HEK293 (cell line): ENCODE data around the gene EPHA6.

Experiments used
- CTCF ChIA-PET: fragments of 350-600 bp; formaldehyde crosslinking; extraction: SDS; loops from one replicate; lab custom pipeline; 2021; ENCODE audit warnings: antibody characterized with exemption; lab: Yijun Ruan, JAX
- POLR2A ChIA-PET: fragments of 300-600 bp; formaldehyde crosslinking; extraction: SDS; loops from one replicate; lab custom pipeline; 2020; ENCODE audit warnings: antibody characterized with exemption, inconsistent platforms; lab: Yijun Ruan, JAX
- H3K27ac ChIP-seq: fragments of 200-500 bp; sonication (Bioruptor generic); 2 replicates; pipeline ENCODE4 v1.5.1; 2014; ENCODE audit warnings: low read depth, low read length, control low read depth, inconsistent platforms; ENCODE audit errors: extremely low read depth
- H3K36me3 ChIP-seq, 2 experiments: fragments of 200-500 bp in 1 of 2; sonication (Bioruptor generic) in 1 of 2; 1 replicate in 1 of 2; 2 replicates in 1 of 2; pipeline ENCODE4 v1.5.1; 2014 to 2017; ENCODE audit warnings: inconsistent platforms in 2 of 2, low read length in 2 of 2; ENCODE audit not compliant: control insufficient read depth in 2 of 2, insufficient read depth in 1 of 2
- H3K4me1 ChIP-seq: fragments of 200-500 bp; sonication (Bioruptor generic); 2 replicates; pipeline ENCODE4 v1.5.1; 2014; ENCODE audit warnings: mild to moderate bottlenecking, low read length, inconsistent platforms; ENCODE audit not compliant: control insufficient read depth, insufficient read depth
- H3K4me3 ChIP-seq: 2 replicates; pipeline ENCODE4 v1.5.1; 2011; ENCODE audit warnings: low read depth, mild to moderate bottlenecking, control low read depth, low read length, moderate library complexity
- H3K9me3 ChIP-seq: fragments of 200-500 bp; sonication (Bioruptor generic); 2 replicates; pipeline ENCODE4 v1.5.1; 2014; ENCODE audit warnings: low read depth, low read length, inconsistent platforms; ENCODE audit not compliant: control insufficient read depth, insufficient read depth
- GLI2 ChIP-seq: fragments of 450-650 bp; formaldehyde crosslinking; IDR thresholded peaks from 2 replicates; pipeline ENCODE4; 2017; ENCODE audit warnings: missing biosample characterization, missing genetic modification characterization, low read depth, borderline replicate concordance
- KLF10 ChIP-seq: fragments of 450-650 bp; IDR thresholded peaks from 2 replicates; pipeline ENCODE4 v1.5.1; 2018; ENCODE audit warnings: missing biosample characterization, mild to moderate bottlenecking, missing genetic modification characterization
- KLF9 ChIP-seq: fragments of 450-650 bp; formaldehyde crosslinking; IDR thresholded peaks from 2 replicates; pipeline ENCODE4 v1.5.1; 2016; ENCODE audit warnings: missing biosample characterization, missing genetic modification characterization, low read depth
- SCRT1 ChIP-seq: fragments of 450-650 bp; formaldehyde crosslinking; IDR thresholded peaks from 2 replicates; pipeline ENCODE4 v1.5.1; 2016; ENCODE audit warnings: missing biosample characterization, missing genetic modification characterization, borderline replicate concordance
- TRIM28 ChIP-seq: IDR thresholded peaks from 2 replicates; pipeline ENCODE4 v1.6.1; 2011; ENCODE audit warnings: low read length, control low read depth, borderline replicate concordance
- ZEB2 ChIP-seq: fragments of 450-650 bp; formaldehyde crosslinking; IDR thresholded peaks from 2 replicates; pipeline ENCODE4 v1.5.1; 2016; ENCODE audit warnings: missing biosample characterization, missing genetic modification characterization
- ZNF138 ChIP-seq: fragments of 450-650 bp; formaldehyde crosslinking; IDR thresholded peaks from 2 replicates; pipeline ENCODE4 v1.5.1; 2016; ENCODE audit warnings: missing biosample characterization, missing genetic modification characterization, borderline replicate concordance
- ZNF140 ChIP-seq: fragments of 450-650 bp; formaldehyde crosslinking; IDR thresholded peaks from 2 replicates; pipeline ENCODE4 v1.5.1; 2016; ENCODE audit warnings: missing biosample characterization, missing genetic modification characterization
- ZNF174 ChIP-seq: fragments of 450-650 bp; formaldehyde crosslinking; IDR thresholded peaks from 2 replicates; pipeline ENCODE4 v1.5.0; 2017; ENCODE audit warnings: missing biosample characterization, mild to moderate bottlenecking, missing genetic modification characterization
- ZNF311 ChIP-seq: fragments of 450-650 bp; formaldehyde crosslinking; IDR thresholded peaks from 2 replicates; pipeline ENCODE4 v1.5.1; 2017; ENCODE audit warnings: missing biosample characterization, missing genetic modification characterization, borderline replicate concordance
- ZNF391 ChIP-seq: fragments of 450-650 bp; formaldehyde crosslinking; IDR thresholded peaks from 2 replicates; pipeline ENCODE4 v1.5.1; 2016; ENCODE audit warnings: low read depth, missing biosample characterization, missing genetic modification characterization, borderline replicate concordance
- ZNF677 ChIP-seq: fragments of 450-650 bp; IDR thresholded peaks from 2 replicates; pipeline ENCODE4 v1.5.0; 2018; ENCODE audit warnings: missing biosample characterization, mild to moderate bottlenecking, missing genetic modification characterization, moderate library complexity
- ZNF701 ChIP-seq: fragments of 450-650 bp; formaldehyde crosslinking; IDR thresholded peaks from 2 replicates; pipeline ENCODE4 v1.5.1; 2016; ENCODE audit warnings: missing biosample characterization, missing genetic modification characterization
- ZNF768 ChIP-seq: fragments of 450-650 bp; formaldehyde crosslinking; IDR thresholded peaks from 2 replicates; pipeline ENCODE4 v1.5.1; 2018; ENCODE audit warnings: missing biosample characterization, mild to moderate bottlenecking, missing genetic modification characterization
- ZNF837 ChIP-seq: fragments of 450-650 bp; formaldehyde crosslinking; IDR thresholded peaks from 2 replicates; pipeline ENCODE4 v1.5.1; 2016; ENCODE audit warnings: missing biosample characterization, missing genetic modification characterization
- ZSCAN30 ChIP-seq: fragments of 450-650 bp; IDR thresholded peaks from 2 replicates; pipeline ENCODE4 v1.5.1; 2018; ENCODE audit warnings: missing biosample characterization, mild to moderate bottlenecking, missing genetic modification characterization, moderate library complexity
- TF ChIP-seq, protein P1 (sequence below): fragments of 450-650 bp; formaldehyde crosslinking; IDR thresholded peaks from 2 replicates; pipeline ENCODE4 v1.5.1; 2016; ENCODE audit warnings: missing biosample characterization, missing genetic modification characterization
- TF ChIP-seq, protein P2 (sequence below): fragments of 450-650 bp; formaldehyde crosslinking; optimal IDR thresholded peaks from 2 replicates; pipeline ENCODE3; 2016; ENCODE audit warnings: missing biosample characterization, mild to moderate bottlenecking, missing genetic modification characterization
- TF ChIP-seq, protein P3 (sequence below): fragments of 450-650 bp; formaldehyde crosslinking; conservative IDR thresholded peaks from 2 replicates; pipeline ENCODE4 v1.5.1; 2016; ENCODE audit warnings: low read depth, missing biosample characterization, missing genetic modification characterization

Gene EPHA6

DNA sequence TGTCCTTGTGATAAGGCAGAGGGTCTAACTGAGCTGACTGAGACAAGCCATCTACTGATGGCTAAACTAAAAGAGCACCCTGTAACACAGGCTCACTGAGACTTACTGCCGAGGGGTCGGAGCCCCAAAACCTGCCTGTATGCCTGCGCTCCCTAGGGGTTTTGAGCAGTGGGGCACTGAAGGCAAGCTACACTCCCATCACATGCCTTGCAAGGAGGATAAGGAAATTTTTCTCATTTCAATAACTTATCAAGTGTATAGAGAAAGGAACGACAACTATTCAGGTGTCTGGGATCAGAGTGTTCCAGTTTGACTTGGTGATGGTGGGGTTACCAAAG is 292.2 kb downstream of the EPHA6 start:
- no peak overlapping the region for H3K4me3 ChIP-seq
- no peaks in the 10 kb centered on the region for H3K9me3 ChIP-seq
- CTCF ChIA-PET, result no interaction called here
- TF ChIP-seq, protein P1, sequence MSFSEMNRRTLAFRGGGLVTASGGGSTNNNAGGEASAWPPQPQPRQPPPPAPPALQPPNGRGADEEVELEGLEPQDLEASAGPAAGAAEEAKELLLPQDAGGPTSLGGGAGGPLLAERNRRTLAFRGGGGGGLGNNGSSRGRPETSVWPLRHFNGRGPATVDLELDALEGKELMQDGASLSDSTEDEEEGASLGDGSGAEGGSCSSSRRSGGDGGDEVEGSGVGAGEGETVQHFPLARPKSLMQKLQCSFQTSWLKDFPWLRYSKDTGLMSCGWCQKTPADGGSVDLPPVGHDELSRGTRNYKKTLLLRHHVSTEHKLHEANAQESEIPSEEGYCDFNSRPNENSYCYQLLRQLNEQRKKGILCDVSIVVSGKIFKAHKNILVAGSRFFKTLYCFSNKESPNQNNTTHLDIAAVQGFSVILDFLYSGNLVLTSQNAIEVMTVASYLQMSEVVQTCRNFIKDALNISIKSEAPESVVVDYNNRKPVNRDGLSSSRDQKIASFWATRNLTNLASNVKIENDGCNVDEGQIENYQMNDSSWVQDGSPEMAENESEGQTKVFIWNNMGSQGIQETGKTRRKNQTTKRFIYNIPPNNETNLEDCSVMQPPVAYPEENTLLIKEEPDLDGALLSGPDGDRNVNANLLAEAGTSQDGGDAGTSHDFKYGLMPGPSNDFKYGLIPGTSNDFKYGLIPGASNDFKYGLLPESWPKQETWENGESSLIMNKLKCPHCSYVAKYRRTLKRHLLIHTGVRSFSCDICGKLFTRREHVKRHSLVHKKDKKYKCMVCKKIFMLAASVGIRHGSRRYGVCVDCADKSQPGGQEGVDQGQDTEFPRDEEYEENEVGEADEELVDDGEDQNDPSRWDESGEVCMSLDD (tag by site-specific recombination), result no peak
- TF ChIP-seq, protein P2, sequence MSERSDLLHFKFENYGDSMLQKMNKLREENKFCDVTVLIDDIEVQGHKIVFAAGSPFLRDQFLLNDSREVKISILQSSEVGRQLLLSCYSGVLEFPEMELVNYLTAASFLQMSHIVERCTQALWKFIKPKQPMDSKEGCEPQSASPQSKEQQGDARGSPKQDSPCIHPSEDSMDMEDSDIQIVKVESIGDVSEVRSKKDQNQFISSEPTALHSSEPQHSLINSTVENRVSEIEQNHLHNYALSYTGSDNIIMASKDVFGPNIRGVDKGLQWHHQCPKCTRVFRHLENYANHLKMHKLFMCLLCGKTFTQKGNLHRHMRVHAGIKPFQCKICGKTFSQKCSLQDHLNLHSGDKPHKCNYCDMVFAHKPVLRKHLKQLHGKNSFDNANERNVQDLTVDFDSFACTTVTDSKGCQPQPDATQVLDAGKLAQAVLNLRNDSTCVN (tag by site-specific recombination), result no peak
- TF ChIP-seq ZNF768 (tag by site-specific recombination) (no peak), ZNF174 (tag by site-specific recombination) (no peak), ZNF311 (tag by site-specific recombination) (no peak), TRIM28 (no peak), ZNF140 (no peak), ZNF677 (no peak)
- TF ChIP-seq, all 188 proteins: peak for 0
- Histone ChIP-seq H3K36me3 (no peaks in the 10 kb centered on the region), H3K4me1 (no peaks in the 10 kb centered on the region), H3K27ac (no peak overlapping the region)
- POLR2A ChIA-PET, result no interaction called here

DNA sequence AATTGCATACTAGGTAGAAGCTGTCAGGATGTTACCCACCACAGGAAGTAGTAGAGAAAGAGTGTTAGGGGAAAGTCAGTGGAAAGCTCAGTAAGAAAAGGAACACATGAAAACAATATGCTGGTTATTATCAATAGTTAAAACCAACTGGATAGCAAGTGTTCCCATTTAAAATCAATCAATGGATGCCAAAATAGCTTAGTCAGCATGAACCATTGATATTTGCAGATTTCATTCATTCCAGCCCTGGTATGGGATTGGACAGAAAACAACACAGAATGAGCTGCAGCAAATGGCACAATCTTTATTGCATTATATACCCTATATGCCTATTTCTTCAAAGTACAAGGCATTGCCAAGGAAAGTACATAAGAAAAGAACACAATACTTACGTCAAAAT is 293.7 kb downstream of the EPHA6 start:
- no peak overlapping the region for H3K4me3 ChIP-seq
- no peaks in the 10 kb centered on the region for H3K36me3 ChIP-seq
- POLR2A ChIA-PET, result no interaction called here
- no peak for TF ChIP-seq ZNF701 (tag by site-specific recombination)
- no peak for TF ChIP-seq KLF9 (tag by site-specific recombination)
- TF ChIP-seq, all 188 proteins: peak for 0
- H3K27ac ChIP-seq, result no peak overlapping the region
- no peaks in the 10 kb centered on the region for H3K4me1 ChIP-seq
- CTCF ChIA-PET, result no interaction called here
- no peaks in the 10 kb centered on the region for H3K9me3 ChIP-seq

DNA sequence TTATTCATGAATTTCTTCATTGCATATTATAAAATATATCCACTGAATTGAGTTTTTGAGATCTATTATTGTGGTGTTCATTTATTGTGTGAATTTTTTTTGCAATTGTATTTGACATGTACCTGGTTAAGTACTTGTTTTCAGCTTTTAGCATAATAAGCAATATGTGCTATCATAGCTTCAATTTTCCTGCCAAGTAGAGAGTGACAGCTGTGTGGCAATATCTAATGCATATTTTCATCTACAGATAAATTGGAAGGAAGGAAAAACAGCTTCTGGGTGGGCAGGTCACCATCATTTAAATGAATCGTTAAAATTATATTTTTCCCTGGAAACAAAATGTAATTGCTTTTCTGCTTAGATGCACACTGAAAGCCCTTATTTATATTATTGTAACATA is 296.9 kb downstream of the EPHA6 start:
- Histone ChIP-seq H3K36me3 (no peaks in the 10 kb centered on the region), H3K4me3 (no peak overlapping the region), H3K9me3 (no peaks in the 10 kb centered on the region), H3K27ac (no peak overlapping the region), H3K4me1 (no peaks in the 10 kb centered on the region)
- POLR2A ChIA-PET, result no interaction called here
- CTCF ChIA-PET, result no interaction called here
- TF ChIP-seq ZEB2 (tag by site-specific recombination) (no peak), KLF10 (tag by site-specific recombination) (no peak), ZNF701 (tag by site-specific recombination) (no peak), ZNF138 (tag by site-specific recombination) (no peak), GLI2 (tag by site-specific recombination) (no peak), ZNF391 (tag by site-specific recombination) (no peak), ZSCAN30 (tag by site-specific recombination) (no peak), SCRT1 (tag by site-specific recombination) (no peak), ZNF837 (tag by site-specific recombination) (no peak)
- TF ChIP-seq, protein P3, sequence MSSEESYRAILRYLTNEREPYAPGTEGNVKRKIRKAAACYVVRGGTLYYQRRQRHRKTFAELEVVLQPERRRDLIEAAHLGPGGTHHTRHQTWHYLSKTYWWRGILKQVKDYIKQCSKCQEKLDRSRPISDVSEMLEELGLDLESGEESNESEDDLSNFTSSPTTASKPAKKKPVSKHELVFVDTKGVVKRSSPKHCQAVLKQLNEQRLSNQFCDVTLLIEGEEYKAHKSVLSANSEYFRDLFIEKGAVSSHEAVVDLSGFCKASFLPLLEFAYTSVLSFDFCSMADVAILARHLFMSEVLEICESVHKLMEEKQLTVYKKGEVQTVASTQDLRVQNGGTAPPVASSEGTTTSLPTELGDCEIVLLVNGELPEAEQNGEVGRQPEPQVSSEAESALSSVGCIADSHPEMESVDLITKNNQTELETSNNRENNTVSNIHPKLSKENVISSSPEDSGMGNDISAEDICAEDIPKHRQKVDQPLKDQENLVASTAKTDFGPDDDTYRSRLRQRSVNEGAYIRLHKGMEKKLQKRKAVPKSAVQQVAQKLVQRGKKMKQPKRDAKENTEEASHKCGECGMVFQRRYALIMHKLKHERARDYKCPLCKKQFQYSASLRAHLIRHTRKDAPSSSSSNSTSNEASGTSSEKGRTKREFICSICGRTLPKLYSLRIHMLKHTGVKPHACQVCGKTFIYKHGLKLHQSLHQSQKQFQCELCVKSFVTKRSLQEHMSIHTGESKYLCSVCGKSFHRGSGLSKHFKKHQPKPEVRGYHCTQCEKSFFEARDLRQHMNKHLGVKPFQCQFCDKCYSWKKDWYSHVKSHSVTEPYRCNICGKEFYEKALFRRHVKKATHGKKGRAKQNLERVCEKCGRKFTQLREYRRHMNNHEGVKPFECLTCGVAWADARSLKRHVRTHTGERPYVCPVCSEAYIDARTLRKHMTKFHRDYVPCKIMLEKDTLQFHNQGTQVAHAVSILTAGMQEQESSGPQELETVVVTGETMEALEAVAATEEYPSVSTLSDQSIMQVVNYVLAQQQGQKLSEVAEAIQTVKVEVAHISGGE (tag by site-specific recombination), result no peak
